ENCODE measurements around the gene JDP2. TPM values are rescaled to one million over a fixed set of nuclear protein-coding genes. Genes with fewer than 3 reads are reported as not detected.

The JDP2 gene
- polyA plus RNA-seq, 1 of the 3 experiments (the other 2 are of a cell fraction) = 22.3 TPM

DNA sequence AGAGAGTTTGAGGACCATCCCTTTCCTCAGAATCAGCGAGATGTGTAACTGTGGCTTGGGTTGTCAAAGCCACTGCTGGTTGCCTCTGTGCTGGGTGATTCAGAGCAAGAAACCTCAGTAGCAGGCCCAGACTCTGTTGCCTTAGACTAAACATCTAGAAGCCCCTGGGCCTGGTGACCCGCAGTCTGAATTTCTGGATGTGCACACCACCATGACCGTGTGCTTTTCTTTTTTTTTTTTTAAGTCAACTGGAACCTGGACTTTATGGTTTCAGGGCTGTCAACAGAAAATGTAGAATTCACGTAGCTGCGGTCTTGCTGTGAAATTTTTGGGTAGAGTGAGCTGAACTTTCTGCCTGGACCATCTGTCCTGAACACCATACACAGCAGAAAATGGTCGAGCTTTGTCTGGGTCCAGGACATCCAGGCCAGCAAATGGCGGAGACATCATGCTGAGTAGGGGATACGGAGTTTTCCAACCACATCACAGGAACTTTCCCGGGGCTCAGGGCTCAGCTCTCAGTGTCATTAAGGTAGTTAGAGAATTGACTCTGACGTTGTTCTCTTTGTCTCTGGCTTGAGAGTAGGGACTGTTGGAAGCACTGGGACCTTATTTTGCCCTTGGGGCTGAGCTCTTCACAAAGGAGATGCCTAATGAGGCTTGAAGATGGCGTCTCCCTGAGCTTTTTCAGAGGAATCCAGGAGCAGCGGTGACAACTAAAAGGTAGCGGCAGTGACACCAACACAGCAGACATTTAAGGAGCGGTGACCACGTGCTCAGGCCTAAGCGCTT lies 71.5 kb downstream of the JDP2 start:
- H3K27me3 ChIP-seq (ENCODE audit: insufficient read depth) = no peaks in the 10 kb centered on the region
- H3K9me3 ChIP-seq = no peaks in the 10 kb centered on the region
- no peaks in the 10 kb centered on the region for H3F3A ChIP-seq (replicated peaks; ENCODE audit: insufficient read depth)
- ChIA-PET POLR2A (no interaction called here), CTCF (interaction anchor here (1.3 to 1.7 kb wide), 3 partner anchors 10 to 203 kb away, joined by 3 to 8 read pairs (median 7); no protein-coding TSS in a partner anchor)
- H4K20me1 ChIP-seq (ENCODE audit: insufficient read depth) = no peaks in the 10 kb centered on the region
- no peak overlapping the region for H3K4me2 ChIP-seq
- DNase-seq = no peak
- no peaks in the 10 kb centered on the region for H3K36me3 ChIP-seq (replicated peaks in 1 of 2; ENCODE audit: control insufficient read depth in 1 of 2, insufficient read depth in 2 of 2, low read length in 1 of 2)
- H3K4me1 ChIP-seq (ENCODE audit: control insufficient read depth in 1 of 2, insufficient read depth in 2 of 2, low read depth in 1 of 2, low read length in 1 of 2) = no peaks in the 10 kb centered on the region
- TF ChIP-seq YY1 (IDR thresholded peaks at IDR 0.05; ENCODE audit: low read depth) = no peak
- TF ChIP-seq, protein P1, sequence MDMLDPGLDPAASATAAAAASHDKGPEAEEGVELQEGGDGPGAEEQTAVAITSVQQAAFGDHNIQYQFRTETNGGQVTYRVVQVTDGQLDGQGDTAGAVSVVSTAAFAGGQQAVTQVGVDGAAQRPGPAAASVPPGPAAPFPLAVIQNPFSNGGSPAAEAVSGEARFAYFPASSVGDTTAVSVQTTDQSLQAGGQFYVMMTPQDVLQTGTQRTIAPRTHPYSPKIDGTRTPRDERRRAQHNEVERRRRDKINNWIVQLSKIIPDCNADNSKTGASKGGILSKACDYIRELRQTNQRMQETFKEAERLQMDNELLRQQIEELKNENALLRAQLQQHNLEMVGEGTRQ (IDR thresholded peaks at IDR 0.05; ENCODE audit: borderline replicate concordance, low read depth, low read length) = no peak
- TF ChIP-seq SMC3 (IDR thresholded peaks at IDR 0.05; ENCODE audit: low read depth, low read length) = no peak
- WGBS (ENCODE audit: low lambda C conversion rate) = 70% methylated on average over 16 of the region's 16 CpGs
- H3K4me3 ChIP-seq (ENCODE audit: low read depth in 2 of 2, low read length in 1 of 2) = no peak overlapping the region
- H2AFZ ChIP-seq (ENCODE audit: low read depth) = no peak overlapping the region
- no peak overlapping the region for H3K9ac ChIP-seq
- H3K9me2 ChIP-seq = no peaks in the 10 kb centered on the region
- H3K79me2 ChIP-seq (ENCODE audit: insufficient read depth) = no peaks in the 10 kb centered on the region
- H3K27ac ChIP-seq (ENCODE audit: low read depth in 2 of 2, low read length in 1 of 2) = no peak overlapping the region

DNA sequence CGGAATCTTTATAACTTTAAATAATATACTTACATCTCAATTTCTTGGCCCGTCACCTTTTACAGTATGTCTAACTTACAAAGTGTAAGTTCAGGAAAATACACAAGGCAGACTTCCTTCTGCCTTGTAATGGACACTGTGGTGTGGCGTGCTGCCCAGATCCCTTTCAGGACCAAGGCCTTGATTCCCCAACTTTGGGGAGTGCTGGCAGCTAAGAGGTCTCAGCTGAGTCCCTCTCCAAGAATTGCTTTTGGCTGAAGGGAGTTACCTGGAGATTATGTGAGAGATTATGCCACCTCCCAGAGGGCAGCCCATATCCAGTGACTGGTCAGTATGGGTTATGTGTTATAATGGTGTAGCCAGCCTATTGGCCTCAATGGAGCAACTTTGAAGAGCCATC lies 73.3 kb downstream of the JDP2 start:
- Histone ChIP-seq H4K20me1 (ENCODE audit: insufficient read depth) (no peaks in the 10 kb centered on the region), H3K9me3 (no peaks in the 10 kb centered on the region), H3K4me3 (ENCODE audit: low read depth in 2 of 2, low read length in 1 of 2) (no peak overlapping the region), H2AFZ (ENCODE audit: low read depth) (no peak overlapping the region), H3K79me2 (ENCODE audit: insufficient read depth) (no peaks in the 10 kb centered on the region), H3F3A (replicated peaks; ENCODE audit: insufficient read depth) (no peaks in the 10 kb centered on the region), H3K9me2 (no peaks in the 10 kb centered on the region), H3K27me3 (ENCODE audit: insufficient read depth) (no peaks in the 10 kb centered on the region), H3K27ac (ENCODE audit: low read depth in 2 of 2, low read length in 1 of 2) (no peak overlapping the region), H3K36me3 (replicated peaks in 1 of 2; ENCODE audit: control insufficient read depth in 1 of 2, insufficient read depth in 2 of 2, low read length in 1 of 2) (no peaks in the 10 kb centered on the region), H3K4me1 (ENCODE audit: control insufficient read depth in 1 of 2, insufficient read depth in 2 of 2, low read depth in 1 of 2, low read length in 1 of 2) (no peaks in the 10 kb centered on the region), H3K4me2 (no peak overlapping the region), H3K9ac (no peak overlapping the region)
- TF ChIP-seq TEAD4 (IDR thresholded peaks at IDR 0.05; ENCODE audit: borderline replicate concordance, insufficient read depth) (no peak), SMC3 (IDR thresholded peaks at IDR 0.05; ENCODE audit: low read depth, low read length) (no peak), RFX5 (IDR thresholded peaks at IDR 0.05; ENCODE audit: low read length) (no peak), NFIC (IDR thresholded peaks at IDR 0.05; ENCODE audit: borderline replicate concordance) (no peak), MEF2A (IDR thresholded peaks at IDR 0.05; ENCODE audit: borderline replicate concordance, low read depth) (no peak), GABPA (IDR thresholded peaks at IDR 0.05; ENCODE audit: low read depth) (no peak), RAD21 (IDR thresholded peaks at IDR 0.05; ENCODE audit: low read length) (no peak), GATA2 (CRISPR knock-in tag; IDR thresholded peaks at IDR 0.05) (no peak), FOXM1 (IDR thresholded peaks at IDR 0.05; ENCODE audit: low read depth) (no peak)
- TF ChIP-seq, protein P2, sequence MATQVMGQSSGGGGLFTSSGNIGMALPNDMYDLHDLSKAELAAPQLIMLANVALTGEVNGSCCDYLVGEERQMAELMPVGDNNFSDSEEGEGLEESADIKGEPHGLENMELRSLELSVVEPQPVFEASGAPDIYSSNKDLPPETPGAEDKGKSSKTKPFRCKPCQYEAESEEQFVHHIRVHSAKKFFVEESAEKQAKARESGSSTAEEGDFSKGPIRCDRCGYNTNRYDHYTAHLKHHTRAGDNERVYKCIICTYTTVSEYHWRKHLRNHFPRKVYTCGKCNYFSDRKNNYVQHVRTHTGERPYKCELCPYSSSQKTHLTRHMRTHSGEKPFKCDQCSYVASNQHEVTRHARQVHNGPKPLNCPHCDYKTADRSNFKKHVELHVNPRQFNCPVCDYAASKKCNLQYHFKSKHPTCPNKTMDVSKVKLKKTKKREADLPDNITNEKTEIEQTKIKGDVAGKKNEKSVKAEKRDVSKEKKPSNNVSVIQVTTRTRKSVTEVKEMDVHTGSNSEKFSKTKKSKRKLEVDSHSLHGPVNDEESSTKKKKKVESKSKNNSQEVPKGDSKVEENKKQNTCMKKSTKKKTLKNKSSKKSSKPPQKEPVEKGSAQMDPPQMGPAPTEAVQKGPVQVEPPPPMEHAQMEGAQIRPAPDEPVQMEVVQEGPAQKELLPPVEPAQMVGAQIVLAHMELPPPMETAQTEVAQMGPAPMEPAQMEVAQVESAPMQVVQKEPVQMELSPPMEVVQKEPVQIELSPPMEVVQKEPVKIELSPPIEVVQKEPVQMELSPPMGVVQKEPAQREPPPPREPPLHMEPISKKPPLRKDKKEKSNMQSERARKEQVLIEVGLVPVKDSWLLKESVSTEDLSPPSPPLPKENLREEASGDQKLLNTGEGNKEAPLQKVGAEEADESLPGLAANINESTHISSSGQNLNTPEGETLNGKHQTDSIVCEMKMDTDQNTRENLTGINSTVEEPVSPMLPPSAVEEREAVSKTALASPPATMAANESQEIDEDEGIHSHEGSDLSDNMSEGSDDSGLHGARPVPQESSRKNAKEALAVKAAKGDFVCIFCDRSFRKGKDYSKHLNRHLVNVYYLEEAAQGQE (IDR thresholded peaks at IDR 0.05; ENCODE audit: low read depth, low read length) = no peak
- TF ChIP-seq, protein P3, sequence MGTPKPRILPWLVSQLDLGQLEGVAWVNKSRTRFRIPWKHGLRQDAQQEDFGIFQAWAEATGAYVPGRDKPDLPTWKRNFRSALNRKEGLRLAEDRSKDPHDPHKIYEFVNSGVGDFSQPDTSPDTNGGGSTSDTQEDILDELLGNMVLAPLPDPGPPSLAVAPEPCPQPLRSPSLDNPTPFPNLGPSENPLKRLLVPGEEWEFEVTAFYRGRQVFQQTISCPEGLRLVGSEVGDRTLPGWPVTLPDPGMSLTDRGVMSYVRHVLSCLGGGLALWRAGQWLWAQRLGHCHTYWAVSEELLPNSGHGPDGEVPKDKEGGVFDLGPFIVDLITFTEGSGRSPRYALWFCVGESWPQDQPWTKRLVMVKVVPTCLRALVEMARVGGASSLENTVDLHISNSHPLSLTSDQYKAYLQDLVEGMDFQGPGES (IDR thresholded peaks at IDR 0.05; ENCODE audit: low read depth, low read length) = no peak
- TF ChIP-seq, protein P4, sequence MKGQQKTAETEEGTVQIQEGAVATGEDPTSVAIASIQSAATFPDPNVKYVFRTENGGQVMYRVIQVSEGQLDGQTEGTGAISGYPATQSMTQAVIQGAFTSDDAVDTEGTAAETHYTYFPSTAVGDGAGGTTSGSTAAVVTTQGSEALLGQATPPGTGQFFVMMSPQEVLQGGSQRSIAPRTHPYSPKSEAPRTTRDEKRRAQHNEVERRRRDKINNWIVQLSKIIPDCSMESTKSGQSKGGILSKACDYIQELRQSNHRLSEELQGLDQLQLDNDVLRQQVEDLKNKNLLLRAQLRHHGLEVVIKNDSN (IDR thresholded peaks at IDR 0.05; ENCODE audit: borderline replicate concordance, low read depth) = no peak
- TF ChIP-seq, protein P5, sequence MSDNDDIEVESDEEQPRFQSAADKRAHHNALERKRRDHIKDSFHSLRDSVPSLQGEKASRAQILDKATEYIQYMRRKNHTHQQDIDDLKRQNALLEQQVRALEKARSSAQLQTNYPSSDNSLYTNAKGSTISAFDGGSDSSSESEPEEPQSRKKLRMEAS (IDR thresholded peaks at IDR 0.05; ENCODE audit: low read depth) = no peak
- TF ChIP-seq, protein P6, sequence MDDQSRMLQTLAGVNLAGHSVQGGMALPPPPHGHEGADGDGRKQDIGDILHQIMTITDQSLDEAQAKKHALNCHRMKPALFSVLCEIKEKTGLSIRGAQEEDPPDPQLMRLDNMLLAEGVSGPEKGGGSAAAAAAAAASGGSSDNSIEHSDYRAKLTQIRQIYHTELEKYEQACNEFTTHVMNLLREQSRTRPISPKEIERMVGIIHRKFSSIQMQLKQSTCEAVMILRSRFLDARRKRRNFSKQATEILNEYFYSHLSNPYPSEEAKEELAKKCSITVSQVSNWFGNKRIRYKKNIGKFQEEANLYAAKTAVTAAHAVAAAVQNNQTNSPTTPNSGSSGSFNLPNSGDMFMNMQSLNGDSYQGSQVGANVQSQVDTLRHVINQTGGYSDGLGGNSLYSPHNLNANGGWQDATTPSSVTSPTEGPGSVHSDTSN (IDR thresholded peaks at IDR 0.05) = no peak
- DNase-seq = no peak
- ChIA-PET CTCF (no interaction called here), POLR2A (no interaction called here)
- WGBS (ENCODE audit: low lambda C conversion rate) = 78% methylated on average over 3 of the region's 3 CpGs

Measured in SK-N-SH (cell line).